Measurements from ENCODE around the gene BUB3. TPM values are rescaled to one million over a fixed set of nuclear protein-coding genes. Genes with fewer than 3 reads are reported as not detected.

Gene BUB3
- total and polyA plus RNA-seq, 2 donors (not counting 1 experiment from before 2014, with no cell fraction given) = 121 to 195 TPM

GRCh38 chr10:123150986-123151736 lies 3.0 kb upstream of the BUB3 start:
- peaks cover 19% of the 10 kb centered on the region for H3K79me2 ChIP-seq (ENCODE audit: control insufficient read depth, insufficient read depth, low read length)
- peak; percentile 19 to 25 for DNase-seq (ENCODE audit: low read depth in 2 of 2)
- peaks cover 61% of the 10 kb centered on the region for H3K27me3 ChIP-seq (ENCODE audit: control insufficient read depth, insufficient read depth, low read length)
- no peaks in the 10 kb centered on the region for H3K36me3 ChIP-seq (ENCODE audit: control insufficient read depth, insufficient read depth, low read length)
- no peak overlapping the region for H3K27ac ChIP-seq (ENCODE audit: insufficient read depth, low read length)
- H3K9me3 ChIP-seq (ENCODE audit: control insufficient read depth, insufficient read depth, low read depth, low read length) = no peaks in the 10 kb centered on the region
- peaks cover 2% of the 10 kb centered on the region for H4K20me1 ChIP-seq (ENCODE audit: control insufficient read depth, extremely low read depth, insufficient read depth, low read length)
- no peak overlapping the region for H2AFZ ChIP-seq (ENCODE audit: low read length)
- H3K4me1 ChIP-seq (ENCODE audit: control insufficient read depth, extremely low read depth, insufficient read depth, low read length) = no peaks in the 10 kb centered on the region
- H3K9ac ChIP-seq (ENCODE audit: insufficient read depth, low read length) = no peak overlapping the region
- peak overlapping the region in 1 of 4 experiments; percentile 37 for H3K4me3 ChIP-seq (replicated peaks in 1 of 4; ENCODE audit: control extremely low read depth in 1 of 4, insufficient read depth in 1 of 4, low read depth in 3 of 4, low read length in 4 of 4)
- H3K4me2 ChIP-seq (ENCODE audit: extremely low read depth, insufficient read depth, low read length) = peak overlapping the region; percentile 59
- TF ChIP-seq EZH2 (IDR thresholded peaks at IDR 0.05; ENCODE audit: low read length, missing control alignments) (peak; percentile 95), CTCF (conservative IDR thresholded peaks at IDR 0.05 in 1 of 2, IDR thresholded peaks at IDR 0.05 in 1 of 2; ENCODE audit: low read depth in 1 of 2, low read length in 2 of 2) (no peak)

GRCh38 chr10:123151737-123152135 lies 2.5 kb upstream of the BUB3 start:
- H2AFZ ChIP-seq (ENCODE audit: low read length) = no peak overlapping the region
- H3K4me2 ChIP-seq (ENCODE audit: extremely low read depth, insufficient read depth, low read length) = no peak overlapping the region
- H3K27me3 ChIP-seq (ENCODE audit: control insufficient read depth, insufficient read depth, low read length) = peaks cover 57% of the 10 kb centered on the region
- no peak for DNase-seq (ENCODE audit: low read depth in 2 of 2)
- H4K20me1 ChIP-seq (ENCODE audit: control insufficient read depth, extremely low read depth, insufficient read depth, low read length) = peaks cover 2% of the 10 kb centered on the region
- no peaks in the 10 kb centered on the region for H3K9me3 ChIP-seq (ENCODE audit: control insufficient read depth, insufficient read depth, low read depth, low read length)
- no peak overlapping the region for H3K4me3 ChIP-seq (replicated peaks in 1 of 4; ENCODE audit: control extremely low read depth in 1 of 4, insufficient read depth in 1 of 4, low read depth in 3 of 4, low read length in 4 of 4)
- H3K79me2 ChIP-seq (ENCODE audit: control insufficient read depth, insufficient read depth, low read length) = peaks cover 25% of the 10 kb centered on the region
- TF ChIP-seq CTCF (conservative IDR thresholded peaks at IDR 0.05 in 1 of 2, IDR thresholded peaks at IDR 0.05 in 1 of 2; ENCODE audit: low read depth in 1 of 2, low read length in 2 of 2) (no peak), EZH2 (IDR thresholded peaks at IDR 0.05; ENCODE audit: low read length, missing control alignments) (no peak)
- peaks cover 2% of the 10 kb centered on the region for H3K36me3 ChIP-seq (ENCODE audit: control insufficient read depth, insufficient read depth, low read length)
- peaks cover 2% of the 10 kb centered on the region for H3K4me1 ChIP-seq (ENCODE audit: control insufficient read depth, extremely low read depth, insufficient read depth, low read length)
- H3K27ac ChIP-seq (ENCODE audit: insufficient read depth, low read length) = no peak overlapping the region
- no peak overlapping the region for H3K9ac ChIP-seq (ENCODE audit: insufficient read depth, low read length)

- peaks cover 2% of the 10 kb centered on the region for H3K36me3 ChIP-seq (ENCODE audit: control insufficient read depth, insufficient read depth, low read length)
- H3K9me3 ChIP-seq (ENCODE audit: control insufficient read depth, insufficient read depth, low read depth, low read length) = no peaks in the 10 kb centered on the region
- no peak overlapping the region for H3K9ac ChIP-seq (ENCODE audit: insufficient read depth, low read length)
- no peak overlapping the region for H3K27ac ChIP-seq (ENCODE audit: insufficient read depth, low read length)
- peaks cover 4% of the 10 kb centered on the region for H3K4me1 ChIP-seq (ENCODE audit: control insufficient read depth, extremely low read depth, insufficient read depth, low read length)
- TF ChIP-seq CTCF (conservative IDR thresholded peaks at IDR 0.05 in 1 of 2, IDR thresholded peaks at IDR 0.05 in 1 of 2; ENCODE audit: low read depth in 1 of 2, low read length in 2 of 2) = no peak
- no peak for TF ChIP-seq EZH2 (IDR thresholded peaks at IDR 0.05; ENCODE audit: low read length, missing control alignments)
- no peak for DNase-seq (ENCODE audit: low read depth in 2 of 2)
- H3K79me2 ChIP-seq (ENCODE audit: control insufficient read depth, insufficient read depth, low read length) = peaks cover 44% of the 10 kb centered on the region
- peak overlapping the region in 1 of 4 experiments; percentile 19 for H3K4me3 ChIP-seq (replicated peaks in 1 of 4; ENCODE audit: control extremely low read depth in 1 of 4, insufficient read depth in 1 of 4, low read depth in 3 of 4, low read length in 4 of 4)
- H2AFZ ChIP-seq (ENCODE audit: low read length) = no peak overlapping the region
- H3K27me3 ChIP-seq (ENCODE audit: control insufficient read depth, insufficient read depth, low read length) = peaks cover 38% of the 10 kb centered on the region
- H4K20me1 ChIP-seq (ENCODE audit: control insufficient read depth, extremely low read depth, insufficient read depth, low read length) = peaks cover 2% of the 10 kb centered on the region
- H3K4me2 ChIP-seq (ENCODE audit: extremely low read depth, insufficient read depth, low read length) = no peak overlapping the region
Measured at GRCh38 chr10:123153486-123154091, 613 bp upstream of the BUB3 start.
